Psoas muscle (tissue), 8 donors: ENCODE measurements around the gene PLS1. TPM values are rescaled to one million over a fixed set of nuclear protein-coding genes. Genes with fewer than 3 reads are reported as not detected.
"Not testable (repeated sequence)": the region's sequence is repeated elsewhere in the genome, so short reads cannot be mapped to it uniquely, and the experiment has no call there.

Experiments
- ATAC-seq, 4 donors: fragments of 200-7000 bp; cut with Tn5 transposase; one replicate each; pipeline ENCODE4 v1.9.1; 2020; ENCODE audit warnings: moderate library complexity in 3 of 4, mild to moderate bottlenecking in 2 of 4
- DNase-seq, 2 donors: peaks; one replicate each; pipeline ENCODE4 v3.0.0-alpha.2; 2020
- H3K27ac ChIP-seq: fragments of 200-600 bp; one replicate; pipeline ENCODE4 v1.8.0; 2022
- H3K27me3 ChIP-seq, 3 donors: fragments of 200-600 bp in 1 of 3; one replicate each; pipeline versions ENCODE4 v1.6.1 to v1.8.0; 2013 to 2022; ENCODE audit warnings: low read length in 2 of 3, mild to moderate bottlenecking in 2 of 3, moderate library complexity in 1 of 3; ENCODE audit not compliant: insufficient read depth in 3 of 3
- H3K36me3 ChIP-seq, 2 donors: fragments of 200-600 bp in 1 of 2; one replicate each; pipeline versions ENCODE4 v1.6.1 to v1.8.0; 2013 to 2022; ENCODE audit warnings: low read depth in 1 of 2, mild to moderate bottlenecking in 1 of 2, moderate library complexity in 1 of 2; ENCODE audit not compliant: insufficient read depth in 1 of 2
- H3K4me1 ChIP-seq: fragments of 200-600 bp; one replicate; pipeline ENCODE4 v1.8.0; 2022
- H3K4me3 ChIP-seq: fragments of 200-600 bp; one replicate; pipeline ENCODE4 v1.8.0; 2022; ENCODE audit warnings: mild to moderate bottlenecking
- H3K9me3 ChIP-seq: fragments of 200-600 bp; one replicate; pipeline ENCODE4 v1.8.0; 2022
- WGBS, 3 donors: extraction: QIAGEN DNeasy Blood & Tissue Kit; methylation state at CpG; one replicate each; pipeline versions ENCODE4 v1.1.6 to v1.1.7; 2013; 5-methylcytosine and 5-hydroxymethylcytosine counted together
- intact Hi-C, 2 donors: fragments of 100-400 bp; cut with DNase I; formaldehyde crosslinking; loops; one replicate each; pipeline versions ENCODE4 v1.11.0 to v1.14.2; 2022
- polyA plus RNA-seq, 3 donors: library from polyadenylated mRNA; stranded (reverse); fragments of 200-250 nt; gene quantifications; one replicate each; pipeline ENCODE4 v1.2.3, GENCODE V29; 2013
- total RNA-seq, 4 donors: library from RNA; stranded (reverse); fragmentation: NEBNext Ultra II Directional in 2 of 4; extraction: Animal tissue kit (Norgen Biotek cat#: 25700) in 2 of 4; gene quantifications; one replicate each; pipeline versions ENCODE4 v1.2.1 to v1.2.4, GENCODE V29; 2021 to 2023
- TF ChIP-seq, protein P1 (sequence below): fragments of 200-600 bp; IDR thresholded peaks from one replicate; pipeline ENCODE4 v1.8.0; 2022; ENCODE audit warnings: antibody characterized with exemption
- donor health status: healthy with polysubstance abuse.
- donor health status: DM: no; HTN: no; CAD: no; lungs with moderate emphysema.
- donor health status: Bipolar disorder and iron deficiency.
- donor health status: healthy.
- donor health status: DM: yes; HTN: yes; CAD: no.
- donor health status: DM: no; HTN: no; CAD: no.
- donor health status: DM: no; HTN: no; CAD: no.
- donor health status: DM: yes; HTN: yes; CAD: no.

Gene PLS1
- total and polyA plus RNA-seq, 7 donors = 0.24 to 2.2 (median 0.58) TPM

DNA sequence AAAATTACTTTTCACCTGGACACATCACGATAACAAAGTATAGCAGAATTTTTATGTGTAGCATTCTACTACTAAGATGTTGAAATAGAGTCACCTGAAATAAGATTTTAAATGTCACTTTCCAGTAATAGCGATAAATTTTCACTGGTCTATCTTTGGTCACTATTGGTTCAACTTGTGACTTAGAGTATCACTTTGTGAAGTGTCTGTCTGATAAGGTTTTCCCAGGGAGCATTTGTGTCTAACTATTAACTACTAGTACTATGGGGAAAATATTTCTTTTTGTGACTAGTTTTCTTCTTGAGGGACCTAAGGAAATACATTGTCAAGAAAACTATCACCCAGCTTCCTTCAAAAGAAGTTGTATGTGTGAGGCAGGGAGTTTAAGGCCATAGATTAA, 138.6 kb downstream of the PLS1 start:
- whole genome bisulfite sequencing, 3 donors = 98 to 99% (median 98%) methylated on average over 2 of the region's 2 CpGs
- ATAC-seq (no peak), DNase-seq (no peak)
- Histone ChIP-seq H3K27ac (no peak overlapping the region), H3K9me3 (no peaks in the 10 kb centered on the region), H3K36me3 (no peaks in the 10 kb centered on the region), H3K27me3 (no peaks in the 10 kb centered on the region), H3K4me1 (no peaks in the 10 kb centered on the region), H3K4me3 (no peak overlapping the region)
- intact Hi-C loops = no loop called here
- TF ChIP-seq, protein P1, sequence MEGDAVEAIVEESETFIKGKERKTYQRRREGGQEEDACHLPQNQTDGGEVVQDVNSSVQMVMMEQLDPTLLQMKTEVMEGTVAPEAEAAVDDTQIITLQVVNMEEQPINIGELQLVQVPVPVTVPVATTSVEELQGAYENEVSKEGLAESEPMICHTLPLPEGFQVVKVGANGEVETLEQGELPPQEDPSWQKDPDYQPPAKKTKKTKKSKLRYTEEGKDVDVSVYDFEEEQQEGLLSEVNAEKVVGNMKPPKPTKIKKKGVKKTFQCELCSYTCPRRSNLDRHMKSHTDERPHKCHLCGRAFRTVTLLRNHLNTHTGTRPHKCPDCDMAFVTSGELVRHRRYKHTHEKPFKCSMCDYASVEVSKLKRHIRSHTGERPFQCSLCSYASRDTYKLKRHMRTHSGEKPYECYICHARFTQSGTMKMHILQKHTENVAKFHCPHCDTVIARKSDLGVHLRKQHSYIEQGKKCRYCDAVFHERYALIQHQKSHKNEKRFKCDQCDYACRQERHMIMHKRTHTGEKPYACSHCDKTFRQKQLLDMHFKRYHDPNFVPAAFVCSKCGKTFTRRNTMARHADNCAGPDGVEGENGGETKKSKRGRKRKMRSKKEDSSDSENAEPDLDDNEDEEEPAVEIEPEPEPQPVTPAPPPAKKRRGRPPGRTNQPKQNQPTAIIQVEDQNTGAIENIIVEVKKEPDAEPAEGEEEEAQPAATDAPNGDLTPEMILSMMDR = no peak

DNA sequence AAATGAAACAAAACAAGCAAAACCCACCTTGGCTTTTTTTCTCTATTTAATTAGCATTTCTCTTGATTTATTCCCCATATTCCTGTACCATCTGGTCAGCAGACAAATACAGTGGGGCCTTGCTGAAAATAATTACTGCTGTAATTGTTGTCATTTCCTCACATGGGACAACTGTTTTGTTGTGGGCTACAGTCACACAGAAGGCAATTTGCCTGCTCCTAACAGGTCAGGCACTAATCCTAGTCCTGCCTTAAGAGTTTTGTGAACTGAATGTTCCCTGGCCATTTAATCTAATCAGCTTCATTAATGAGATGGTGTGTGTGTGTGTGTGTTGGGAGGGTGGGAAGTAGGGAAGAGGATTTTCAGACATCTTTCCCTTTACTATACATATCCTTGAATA, 139.3 kb downstream of the PLS1 start:
- TF ChIP-seq, protein P1 = no peak
- H3K4me1 ChIP-seq = no peaks in the 10 kb centered on the region
- ATAC-seq = no peak
- H3K9me3 ChIP-seq = no peaks in the 10 kb centered on the region
- intact Hi-C loops = no loop called here
- H3K36me3 ChIP-seq = no peaks in the 10 kb centered on the region
- H3K4me3 ChIP-seq = no peak overlapping the region
- H3K27me3 ChIP-seq = no peaks in the 10 kb centered on the region
- no peak for DNase-seq
- H3K27ac ChIP-seq = no peak overlapping the region

DNA sequence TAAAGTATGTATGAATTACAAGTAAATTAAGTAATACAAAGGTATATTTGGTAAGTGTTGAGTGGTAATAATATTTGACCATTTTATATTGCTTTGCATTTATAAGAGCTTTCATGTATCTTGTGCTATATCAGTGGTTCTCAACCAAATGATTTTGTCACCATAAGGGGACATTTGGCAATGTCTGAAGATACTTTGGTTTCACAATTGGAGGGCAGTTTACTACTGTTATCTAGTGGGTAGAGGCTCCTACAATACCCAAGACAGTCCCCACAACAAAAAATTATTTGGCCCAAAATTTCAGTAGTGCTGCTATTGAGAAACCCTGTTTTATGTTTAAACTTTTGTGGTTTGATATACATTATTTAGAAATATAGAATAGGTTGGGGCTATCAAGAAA, 142.2 kb downstream of the PLS1 start:
- H3K4me1 ChIP-seq = no peaks in the 10 kb centered on the region
- no peaks in the 10 kb centered on the region for H3K9me3 ChIP-seq
- H3K4me3 ChIP-seq = no peak overlapping the region
- ATAC-seq (no peak), DNase-seq (no peak)
- no peak overlapping the region for H3K27ac ChIP-seq
- intact Hi-C loops = no loop called here
- TF ChIP-seq, protein P1 = no peak
- H3K36me3 ChIP-seq = no peaks in the 10 kb centered on the region
- H3K27me3 ChIP-seq = no peaks in the 10 kb centered on the region

DNA sequence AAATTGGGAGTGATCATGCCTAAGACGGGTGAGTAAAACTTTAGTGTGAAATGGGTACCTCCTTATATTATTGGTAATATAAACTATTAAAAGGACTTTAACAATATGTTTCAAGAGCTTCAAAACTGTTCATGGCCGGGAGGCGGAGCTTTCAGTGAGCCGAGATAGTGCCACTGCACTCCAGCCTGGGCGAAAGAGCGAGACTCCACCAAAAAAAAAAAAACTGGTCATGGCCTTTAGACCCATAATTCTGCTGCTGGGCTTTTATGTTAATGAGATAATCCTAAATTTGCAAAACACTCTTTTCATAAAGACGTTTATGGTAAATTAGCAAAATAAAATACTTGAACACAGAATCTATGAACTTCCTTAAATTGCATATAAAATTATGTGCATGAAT, 150.5 kb downstream of the PLS1 start:
- Histone ChIP-seq H3K27me3 (no peaks in the 10 kb centered on the region), H3K4me3 (no peak overlapping the region), H3K9me3 (no peaks in the 10 kb centered on the region), H3K27ac (no peak overlapping the region), H3K4me1 (no peaks in the 10 kb centered on the region), H3K36me3 (no peaks in the 10 kb centered on the region)
- 84 to 87% (median 87%) methylated on average over 7 of the region's 7 CpGs for WGBS, 3 donors
- TF ChIP-seq, protein P1 = no peak
- ATAC-seq = no peak
- intact Hi-C loops = no loop called here
- DNase-seq = no peak

DNA sequence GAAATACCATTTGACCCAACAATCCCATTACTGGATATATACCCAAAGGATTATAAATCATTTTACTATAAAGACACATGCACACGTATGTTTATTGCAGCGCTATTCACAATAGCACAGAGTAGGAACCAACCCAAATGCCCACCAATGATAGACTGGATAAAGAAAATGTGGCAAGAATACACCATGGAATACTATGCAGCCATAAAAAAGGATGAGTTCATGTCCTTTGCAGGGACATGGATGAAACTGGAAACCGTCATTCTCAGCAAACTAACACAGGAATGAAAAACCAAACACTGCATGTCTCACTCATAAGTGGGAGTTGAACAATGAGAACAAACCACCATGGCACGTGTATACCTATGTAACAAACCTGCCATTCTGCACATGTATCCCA, 154.3 kb downstream of the PLS1 start:
- H3K36me3 ChIP-seq, DNase-seq, intact Hi-C loops, H3K27ac ChIP-seq, ATAC-seq, H3K9me3 ChIP-seq, H3K27me3 ChIP-seq, H3K4me1 ChIP-seq, H3K4me3 ChIP-seq: not testable (repeated sequence)
- WGBS, 3 donors = 95 to 98% (median 96%) methylated on average over 4 of the region's 4 CpGs

DNA sequence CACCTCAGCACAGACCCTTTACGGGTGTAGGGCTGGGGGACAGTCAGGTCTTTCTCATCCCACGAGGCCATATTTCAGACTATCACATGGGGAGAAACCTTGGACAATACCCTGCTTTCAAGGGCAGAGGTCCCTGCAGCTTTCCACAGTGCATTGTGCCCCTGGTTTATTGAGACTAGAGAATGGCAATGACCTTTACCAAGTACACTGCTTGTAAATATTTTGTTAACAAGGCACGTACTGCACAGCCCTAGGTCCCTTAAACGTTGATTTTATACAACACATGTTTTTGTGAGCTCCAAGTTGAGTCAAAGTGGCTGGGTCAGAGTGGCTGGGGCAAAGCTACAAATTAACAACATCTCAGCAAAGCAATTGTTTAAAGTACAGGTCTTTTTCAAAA, 156.4 kb downstream of the PLS1 start:
- H3K4me1 ChIP-seq, H3K9me3 ChIP-seq, H3K27me3 ChIP-seq, H3K4me3 ChIP-seq, intact Hi-C loops, H3K36me3 ChIP-seq, H3K27ac ChIP-seq, ATAC-seq, DNase-seq: not testable (repeated sequence)
- 63 to 80% (median 75%) methylated on average over 4 of the region's 4 CpGs for WGBS, 3 donors
